Measurements from ENCODE around the gene RBMS3.

Gene RBMS3

GRCh38 chr3:29760226-29760685 lies 479.4 kb downstream of the RBMS3 start:
- Histone ChIP-seq H3K9me3 (ENCODE audit: low read length) (no peaks in the 10 kb centered on the region), H3K9ac (ENCODE audit: low read length) (no peak overlapping the region), H3K27me3 (ENCODE audit: control insufficient read depth in 1 of 2, insufficient read depth in 2 of 2, low read length in 2 of 2) (no peaks in the 10 kb centered on the region), H3K27ac (ENCODE audit: low read depth, low read length) (no peak overlapping the region), H3K4me3 (ENCODE audit: low read depth in 1 of 2, low read length in 2 of 2) (no peak overlapping the region), H3K36me3 (ENCODE audit: insufficient read depth, low read length) (no peaks in the 10 kb centered on the region), H3K4me1 (ENCODE audit: insufficient read depth, low read length) (peaks cover 32% of the 10 kb centered on the region)

GRCh38 chr3:29761517-29761916 lies 480.6 kb downstream of the RBMS3 start:
- Histone ChIP-seq H3K9ac (ENCODE audit: low read length) (no peak overlapping the region), H3K27me3 (ENCODE audit: control insufficient read depth in 1 of 2, insufficient read depth in 2 of 2, low read length in 2 of 2) (no peaks in the 10 kb centered on the region), H3K4me1 (ENCODE audit: insufficient read depth, low read length) (peaks cover 32% of the 10 kb centered on the region), H3K4me3 (ENCODE audit: low read depth in 1 of 2, low read length in 2 of 2) (no peak overlapping the region), H3K9me3 (ENCODE audit: low read length) (no peaks in the 10 kb centered on the region), H3K27ac (ENCODE audit: low read depth, low read length) (no peak overlapping the region), H3K36me3 (ENCODE audit: insufficient read depth, low read length) (no peaks in the 10 kb centered on the region)

GRCh38 chr3:29763115-29763514 lies 482.2 kb downstream of the RBMS3 start:
- no peak overlapping the region for H3K9ac ChIP-seq (ENCODE audit: low read length)
- H3K4me1 ChIP-seq (ENCODE audit: insufficient read depth, low read length) = peaks cover 23% of the 10 kb centered on the region
- no peaks in the 10 kb centered on the region for H3K36me3 ChIP-seq (ENCODE audit: insufficient read depth, low read length)
- no peaks in the 10 kb centered on the region for H3K27me3 ChIP-seq (ENCODE audit: control insufficient read depth in 1 of 2, insufficient read depth in 2 of 2, low read length in 2 of 2)
- H3K27ac ChIP-seq (ENCODE audit: low read depth, low read length) = no peak overlapping the region
- H3K4me3 ChIP-seq (ENCODE audit: low read depth in 1 of 2, low read length in 2 of 2) = no peak overlapping the region
- no peaks in the 10 kb centered on the region for H3K9me3 ChIP-seq (ENCODE audit: low read length)

- Histone ChIP-seq H3K36me3 (ENCODE audit: insufficient read depth, low read length) (no peaks in the 10 kb centered on the region), H3K4me3 (ENCODE audit: low read depth in 1 of 2, low read length in 2 of 2) (no peak overlapping the region), H3K9me3 (ENCODE audit: low read length) (no peaks in the 10 kb centered on the region), H3K4me1 (ENCODE audit: insufficient read depth, low read length) (peaks cover 14% of the 10 kb centered on the region), H3K27ac (ENCODE audit: low read depth, low read length) (no peak overlapping the region), H3K27me3 (ENCODE audit: control insufficient read depth in 1 of 2, insufficient read depth in 2 of 2, low read length in 2 of 2) (no peaks in the 10 kb centered on the region), H3K9ac (ENCODE audit: low read length) (no peak overlapping the region)
Observed at GRCh38 chr3:29764041-29764440, 483.2 kb downstream of the RBMS3 start.

- no peaks in the 10 kb centered on the region for H3K36me3 ChIP-seq (ENCODE audit: insufficient read depth, low read length)
- H3K27ac ChIP-seq (ENCODE audit: low read depth, low read length) = no peak overlapping the region
- H3K4me1 ChIP-seq (ENCODE audit: insufficient read depth, low read length) = peaks cover 7% of the 10 kb centered on the region
- H3K9me3 ChIP-seq (ENCODE audit: low read length) = no peaks in the 10 kb centered on the region
- no peak overlapping the region for H3K4me3 ChIP-seq (ENCODE audit: low read depth in 1 of 2, low read length in 2 of 2)
- no peak overlapping the region for H3K9ac ChIP-seq (ENCODE audit: low read length)
- no peaks in the 10 kb centered on the region for H3K27me3 ChIP-seq (ENCODE audit: control insufficient read depth in 1 of 2, insufficient read depth in 2 of 2, low read length in 2 of 2)
Observed at GRCh38 chr3:29764603-29765254, 483.9 kb downstream of the RBMS3 start.

- Histone ChIP-seq H3K9ac (ENCODE audit: low read length) (no peak overlapping the region), H3K9me3 (ENCODE audit: low read length) (no peaks in the 10 kb centered on the region), H3K4me1 (ENCODE audit: insufficient read depth, low read length) (no peaks in the 10 kb centered on the region), H3K36me3 (ENCODE audit: insufficient read depth, low read length) (no peaks in the 10 kb centered on the region), H3K27me3 (ENCODE audit: control insufficient read depth in 1 of 2, insufficient read depth in 2 of 2, low read length in 2 of 2) (no peaks in the 10 kb centered on the region), H3K4me3 (ENCODE audit: low read depth in 1 of 2, low read length in 2 of 2) (no peak overlapping the region), H3K27ac (ENCODE audit: low read depth, low read length) (no peak overlapping the region)
Observed at GRCh38 chr3:29771602-29772001, 490.7 kb downstream of the RBMS3 start.

GRCh38 chr3:29772436-29772835 lies 491.6 kb downstream of the RBMS3 start:
- Histone ChIP-seq H3K27me3 (ENCODE audit: control insufficient read depth in 1 of 2, insufficient read depth in 2 of 2, low read length in 2 of 2) (no peaks in the 10 kb centered on the region), H3K4me3 (ENCODE audit: low read depth in 1 of 2, low read length in 2 of 2) (no peak overlapping the region), H3K9me3 (ENCODE audit: low read length) (no peaks in the 10 kb centered on the region), H3K36me3 (ENCODE audit: insufficient read depth, low read length) (no peaks in the 10 kb centered on the region), H3K27ac (ENCODE audit: low read depth, low read length) (no peak overlapping the region), H3K9ac (ENCODE audit: low read length) (no peak overlapping the region), H3K4me1 (ENCODE audit: insufficient read depth, low read length) (no peaks in the 10 kb centered on the region)

GRCh38 chr3:29773481-29773880 lies 492.6 kb downstream of the RBMS3 start:
- Histone ChIP-seq H3K36me3 (ENCODE audit: insufficient read depth, low read length) (no peaks in the 10 kb centered on the region), H3K9ac (ENCODE audit: low read length) (no peak overlapping the region), H3K27me3 (ENCODE audit: control insufficient read depth in 1 of 2, insufficient read depth in 2 of 2, low read length in 2 of 2) (no peaks in the 10 kb centered on the region), H3K4me1 (ENCODE audit: insufficient read depth, low read length) (no peaks in the 10 kb centered on the region), H3K9me3 (ENCODE audit: low read length) (no peaks in the 10 kb centered on the region), H3K4me3 (ENCODE audit: low read depth in 1 of 2, low read length in 2 of 2) (no peak overlapping the region), H3K27ac (ENCODE audit: low read depth, low read length) (no peak overlapping the region)

GRCh38 chr3:29775340-29775739 lies 494.5 kb downstream of the RBMS3 start:
- Histone ChIP-seq H3K9me3 (ENCODE audit: low read length) (no peaks in the 10 kb centered on the region), H3K27me3 (ENCODE audit: control insufficient read depth in 1 of 2, insufficient read depth in 2 of 2, low read length in 2 of 2) (no peaks in the 10 kb centered on the region), H3K9ac (ENCODE audit: low read length) (no peak overlapping the region), H3K27ac (ENCODE audit: low read depth, low read length) (no peak overlapping the region), H3K4me3 (ENCODE audit: low read depth in 1 of 2, low read length in 2 of 2) (no peak overlapping the region), H3K36me3 (ENCODE audit: insufficient read depth, low read length) (no peaks in the 10 kb centered on the region), H3K4me1 (ENCODE audit: insufficient read depth, low read length) (no peaks in the 10 kb centered on the region)

GRCh38 chr3:29777869-29778268 lies 497.0 kb downstream of the RBMS3 start:
- H3K27ac ChIP-seq (ENCODE audit: low read depth, low read length) = no peak overlapping the region
- no peaks in the 10 kb centered on the region for H3K36me3 ChIP-seq (ENCODE audit: insufficient read depth, low read length)
- H3K4me1 ChIP-seq (ENCODE audit: insufficient read depth, low read length) = no peaks in the 10 kb centered on the region

GRCh38 chr3:29789686-29790085 lies 508.8 kb downstream of the RBMS3 start:
- Histone ChIP-seq H3K27ac (ENCODE audit: low read depth, low read length) (no peak overlapping the region), H3K9ac (ENCODE audit: low read length) (no peak overlapping the region), H3K27me3 (ENCODE audit: control insufficient read depth in 1 of 2, insufficient read depth in 2 of 2, low read length in 2 of 2) (no peaks in the 10 kb centered on the region), H3K4me3 (ENCODE audit: low read depth in 1 of 2, low read length in 2 of 2) (no peak overlapping the region), H3K36me3 (ENCODE audit: insufficient read depth, low read length) (no peaks in the 10 kb centered on the region), H3K4me1 (ENCODE audit: insufficient read depth, low read length) (no peaks in the 10 kb centered on the region), H3K9me3 (ENCODE audit: low read length) (no peaks in the 10 kb centered on the region)

More at GRCh38 chr3:29777869-29778268, 497.0 kb downstream of the RBMS3 start:
- no peak overlapping the region for H3K4me3 ChIP-seq (ENCODE audit: low read depth in 1 of 2, low read length in 2 of 2)
- no peaks in the 10 kb centered on the region for H3K9me3 ChIP-seq (ENCODE audit: low read length)
- no peaks in the 10 kb centered on the region for H3K27me3 ChIP-seq (ENCODE audit: control insufficient read depth in 1 of 2, insufficient read depth in 2 of 2, low read length in 2 of 2)
- H3K9ac ChIP-seq (ENCODE audit: low read length) = no peak overlapping the region

- Histone ChIP-seq H3K4me1 (ENCODE audit: insufficient read depth, low read length) (no peaks in the 10 kb centered on the region), H3K4me3 (ENCODE audit: low read depth in 1 of 2, low read length in 2 of 2) (no peak overlapping the region), H3K9ac (ENCODE audit: low read length) (no peak overlapping the region), H3K36me3 (ENCODE audit: insufficient read depth, low read length) (no peaks in the 10 kb centered on the region), H3K27me3 (ENCODE audit: control insufficient read depth in 1 of 2, insufficient read depth in 2 of 2, low read length in 2 of 2) (no peaks in the 10 kb centered on the region), H3K27ac (ENCODE audit: low read depth, low read length) (no peak overlapping the region), H3K9me3 (ENCODE audit: low read length) (no peaks in the 10 kb centered on the region)
Observed at GRCh38 chr3:29796808-29797207, 515.9 kb downstream of the RBMS3 start.

Measured in muscle layer of colon (tissue), 2 donors.